IMR-90 (cell line): ENCODE results near the gene DDI2. TPM values are rescaled to one million over a fixed set of nuclear protein-coding genes. Genes with fewer than 3 reads are reported as not detected.

Experiments
- ATAC-seq: fragments of 200-7000 bp; cut with Tn5 transposase; 2 replicates; pipeline ENCODE4 v1.9.1; 2020; ENCODE audit warnings: low read depth, mild to moderate bottlenecking, moderate library complexity
- BruUV-seq: library from RNA; stranded (reverse); fragments of 400-500 nt; replicated peaks from 2 replicates; lab custom pipeline; 2021; lab: Mats Ljungman, UMichigan
- CTCF ChIA-PET: fragments of 300-600 bp; formaldehyde crosslinking; extraction: SDS; loops from one replicate; lab custom pipeline; 2021; ENCODE audit warnings: antibody characterized with exemption; lab: Yijun Ruan, JAX
- POLR2A ChIA-PET: fragments of 300-600 bp; sonication (Branson Sonifier 250); formaldehyde crosslinking; loops from one replicate; lab custom pipeline; 2022; ENCODE audit warnings: antibody characterized with exemption; ENCODE audit not compliant: unreplicated experiment; lab: Charles Lee
- DNase-seq: peaks from one replicate; pipeline ENCODE4 v3.0.0; 2013
- H2AFZ ChIP-seq: replicated peaks from 2 replicates; pipeline ENCODE3; 2013; ENCODE audit warnings: low read length, mild to moderate bottlenecking; ENCODE audit not compliant: poor library complexity
- H2AK5ac ChIP-seq: 2 replicates; pipeline ENCODE4 v1.6.1; 2013; ENCODE audit warnings: low read depth, low read length, inconsistent platforms
- H2AK9ac ChIP-seq: replicated peaks from 2 replicates; pipeline ENCODE3; 2013; ENCODE audit warnings: mild to moderate bottlenecking, low read depth, low read length, moderate library complexity; ENCODE audit not compliant: poor library complexity
- H2BK120ac ChIP-seq: 2 replicates; pipeline ENCODE4 v1.6.1; 2013; ENCODE audit warnings: low read depth, low read length, inconsistent platforms
- H2BK15ac ChIP-seq: 3 replicates; pipeline ENCODE4 v1.6.1; 2013; ENCODE audit warnings: low read depth, low read length, inconsistent platforms
- H2BK20ac ChIP-seq: 2 replicates; pipeline ENCODE4 v1.6.1; 2013; ENCODE audit warnings: low read depth, mild to moderate bottlenecking, inconsistent platforms, low read length, moderate library complexity
- H2BK5ac ChIP-seq: 2 replicates; pipeline ENCODE4 v1.6.1; 2013; ENCODE audit warnings: mild to moderate bottlenecking, low read depth, low read length, inconsistent platforms; ENCODE audit not compliant: poor library complexity, severe bottlenecking
- H3K14ac ChIP-seq: replicated peaks from 2 replicates; pipeline ENCODE4 v1.6.1; 2013; ENCODE audit warnings: low read depth, low read length, inconsistent platforms
- H3K18ac ChIP-seq: 2 replicates; pipeline ENCODE4 v1.6.1; 2013; ENCODE audit warnings: low read depth, low read length, control low read depth
- H3K23ac ChIP-seq: 2 replicates; pipeline ENCODE4 v1.6.1; 2013; ENCODE audit warnings: low read depth, low read length, inconsistent platforms
- H3K27ac ChIP-seq: 2 replicates; pipeline ENCODE4 v1.5.1; 2013; ENCODE audit warnings: mild to moderate bottlenecking, control low read depth, low read length; ENCODE audit not compliant: insufficient read depth
- H3K27me3 ChIP-seq: 2 replicates; pipeline ENCODE4 v1.6.1; 2013; ENCODE audit warnings: low read length; ENCODE audit not compliant: control insufficient read depth, insufficient read depth
- H3K36me3 ChIP-seq: 2 replicates; pipeline ENCODE4 v1.6.1; 2013; ENCODE audit warnings: low read length, mixed read lengths; ENCODE audit not compliant: control insufficient read depth, insufficient read depth
- H3K4ac ChIP-seq: 2 replicates; pipeline ENCODE4 v1.6.1; 2013; ENCODE audit warnings: low read depth, low read length, inconsistent platforms
- H3K4me1 ChIP-seq: 2 replicates; pipeline ENCODE4 v1.6.1; 2013; ENCODE audit warnings: low read length, mixed read lengths; ENCODE audit not compliant: control insufficient read depth, insufficient read depth
- H3K4me2 ChIP-seq: 2 replicates; pipeline ENCODE4 v1.6.1; 2013; ENCODE audit warnings: low read depth, mild to moderate bottlenecking, control low read depth, low read length, moderate library complexity
- H3K4me3 ChIP-seq: 2 replicates; pipeline ENCODE4 v1.5.1; 2013; ENCODE audit warnings: low read depth, mild to moderate bottlenecking, control low read depth, low read length, moderate library complexity; ENCODE audit not compliant: insufficient read depth
- H3K56ac ChIP-seq: 2 replicates; pipeline ENCODE4 v1.6.1; 2013; ENCODE audit warnings: low read length, inconsistent platforms; ENCODE audit not compliant: insufficient read depth; ENCODE audit errors: extremely low read depth
- H3K79me1 ChIP-seq, 2 experiments: 2 replicates each; pipeline ENCODE4 v1.6.1; 2013; ENCODE audit warnings: low read length in 2 of 2, inconsistent platforms in 1 of 2, low read depth in 1 of 2
- H3K9ac ChIP-seq: 2 replicates; pipeline ENCODE4 v1.6.1; 2013; ENCODE audit warnings: low read depth, low read length, control low read depth
- H3K9me1 ChIP-seq: 2 replicates; pipeline ENCODE4 v1.6.1; 2013; ENCODE audit warnings: low read length, inconsistent platforms; ENCODE audit not compliant: insufficient read depth
- H3K9me3 ChIP-seq: 2 replicates; pipeline ENCODE4 v1.6.1; 2013; ENCODE audit warnings: low read length; ENCODE audit not compliant: control insufficient read depth, insufficient read depth
- H4K20me1 ChIP-seq: 2 replicates; pipeline ENCODE4 v1.6.1; 2013; ENCODE audit warnings: low read length, inconsistent platforms; ENCODE audit not compliant: insufficient read depth
- H4K5ac ChIP-seq: 2 replicates; pipeline ENCODE4 v1.6.1; 2013; ENCODE audit warnings: mild to moderate bottlenecking, low read depth, low read length, control low read depth
- H4K8ac ChIP-seq, 2 experiments: 2 replicates each; pipeline ENCODE4 v1.6.1; 2013; ENCODE audit warnings: low read depth in 2 of 2, low read length in 2 of 2, control low read depth in 1 of 2, inconsistent platforms in 1 of 2
- H4K91ac ChIP-seq: 2 replicates; pipeline ENCODE4 v1.6.1; 2013; ENCODE audit warnings: low read depth, low read length, inconsistent platforms; ENCODE audit not compliant: insufficient read depth
- CEBPB ChIP-seq: IDR thresholded peaks from 2 replicates; pipeline ENCODE4 v1.6.1; 2012; ENCODE audit warnings: low read depth, low read length, improper control_type of control experiment
- POLR2A ChIP-seq: IDR thresholded peaks from 2 replicates; pipeline ENCODE4 v1.6.1; 2012; ENCODE audit warnings: mild to moderate bottlenecking, low read depth, low read length
- RFX5 ChIP-seq: IDR thresholded peaks from 2 replicates; pipeline ENCODE4 v1.8.0; 2012; ENCODE audit warnings: low read depth, mild to moderate bottlenecking, low read length, moderate library complexity
- WGBS, 2 experiments: methylation state at CpG; one replicate each; pipeline versions ENCODE4 v1.1.5 to v1.1.7; 2013; ENCODE audit warnings: missing lambda C conversion rate in 2 of 2; ENCODE audit not compliant: insufficient read length in 1 of 2; ENCODE audit errors: extremely low coverage in 2 of 2; 5-methylcytosine and 5-hydroxymethylcytosine counted together
- dilution Hi-C: fragments of 300-500 bp; cut with HindIII; formaldehyde crosslinking; loops from one replicate; pipeline ENCODE4 v1.14.3; 2018; ENCODE audit warnings: low sequenced_read_pairs; ENCODE audit not compliant: unreplicated experiment
- in situ Hi-C: fragments of 300-500 bp; cut with MboI; formaldehyde crosslinking; loops from 3 replicates; pipeline ENCODE4 v1.14.3; 2019; ENCODE audit warnings: low sequenced_read_pairs, inconsistent platforms, mixed read lengths
- intact Hi-C: fragments of 100-400 bp; cut with micrococcal nuclease; formaldehyde crosslinking; loops from 2 replicates; pipeline ENCODE4 v1.10.0; 2022
- polyA plus RNA-seq, 3 experiments: library from polyadenylated mRNA; depleted of rRNA; stranded (reverse); fragments of >200 nt; gene quantifications; 2 replicates each; pipeline ENCODE4 v1.2.3, GENCODE V29; 2012; ENCODE audit warnings: low replicate concordance in 1 of 3
- total RNA-seq: library from RNA; depleted of rRNA; stranded (reverse); fragments of >200 nt; gene quantifications from 2 replicates; pipeline ENCODE4 v1.2.3, GENCODE V29; 2012

The DDI2 gene
- total and polyA plus RNA-seq, 2 of the 4 experiments (the other 2 are of a cell fraction) = 6.0 to 13.4 TPM

DNA sequence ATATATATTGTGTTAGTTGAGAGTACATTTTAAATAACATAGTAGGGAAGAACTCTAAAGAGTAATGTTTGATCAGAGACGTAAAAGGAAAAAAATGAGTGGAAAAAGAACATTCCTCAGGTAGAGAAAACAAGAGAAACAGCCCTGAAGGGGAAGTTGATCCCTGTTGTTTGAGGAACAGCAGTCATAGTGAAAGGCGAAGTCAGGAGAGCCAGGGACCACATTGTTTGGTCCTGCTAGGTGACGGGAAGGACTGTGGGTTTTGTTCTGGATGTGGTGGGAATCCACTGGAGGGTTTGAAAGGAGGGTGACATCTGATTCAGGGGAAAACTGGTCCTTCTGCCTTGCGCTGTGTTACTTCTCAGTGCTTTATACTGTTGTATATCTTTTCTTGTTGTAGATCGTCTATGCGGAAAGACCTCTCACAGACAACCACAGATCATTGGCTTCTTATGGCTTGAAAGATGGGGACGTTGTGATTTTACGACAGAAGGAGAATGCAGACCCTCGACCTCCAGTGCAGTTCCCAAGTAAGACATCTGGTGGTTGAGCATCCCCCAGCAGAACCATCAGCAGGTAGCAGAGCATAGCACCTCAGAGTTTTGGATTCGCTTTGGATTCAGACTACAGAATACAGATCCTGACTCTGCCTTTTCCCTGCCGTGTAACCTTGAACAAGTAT is 9.2 kb downstream of the DDI2 start:
- H3K9ac ChIP-seq = no peak overlapping the region
- 84% methylated on average over 5 of the region's 11 CpGs; no CpG with 5 or more reads in 1 of the 2 experiments for WGBS, 2 experiments
- peaks cover 6% of the 10 kb centered on the region for H3K4me1 ChIP-seq
- ATAC-seq (no peak), DNase-seq (no peak)
- TF ChIP-seq RFX5 (no peak), CEBPB (no peak), POLR2A (no peak)
- dilution Hi-C loops (no loop called here), intact Hi-C loops (loop anchor here (5.0 kb wide), 1 partner anchor 36 kb away; no protein-coding TSS in a partner anchor), in situ Hi-C loops (no loop called here)
- H2BK15ac ChIP-seq = no peak overlapping the region
- H3K9me1 ChIP-seq = peaks cover 13% of the 10 kb centered on the region; the same call in 1 of the 2 replicates
- H3K56ac ChIP-seq = no peak overlapping the region
- no peak overlapping the region for H3K4ac ChIP-seq
- no peak overlapping the region for H3K14ac ChIP-seq
- H3K27ac ChIP-seq = no peak overlapping the region
- no peak overlapping the region for H3K4me3 ChIP-seq
- no peak overlapping the region for H3K18ac ChIP-seq
- POLR2A ChIA-PET = interaction anchor here (0.6 kb wide), 1 partner anchor 23 kb away, joined by 5 read pairs; no protein-coding TSS in a partner anchor
- H4K5ac ChIP-seq = no peak overlapping the region; the same call in 1 of the 2 replicates
- no peak overlapping the region for H2AK5ac ChIP-seq
- no peak overlapping the region for H3K23ac ChIP-seq
- H2AK9ac ChIP-seq = no peak overlapping the region
- H2AFZ ChIP-seq = no peak overlapping the region
- no peak overlapping the region for H3K4me2 ChIP-seq
- H2BK120ac ChIP-seq = no peak overlapping the region
- H3K9me3 ChIP-seq = no peaks in the 10 kb centered on the region
- H3K27me3 ChIP-seq = no peaks in the 10 kb centered on the region
- CTCF ChIA-PET = no interaction called here
- H4K91ac ChIP-seq = no peak overlapping the region
- H3K36me3 ChIP-seq = peaks cover 12% of the 10 kb centered on the region
- H2BK20ac ChIP-seq = no peak overlapping the region
- H2BK5ac ChIP-seq = no peak overlapping the region
- BruUV-seq = no TSS peak
- H4K8ac ChIP-seq = no peak overlapping the region
- H3K79me1 ChIP-seq = peaks cover 21 to 65% of the 10 kb centered on the region in 2 experiments
- H4K20me1 ChIP-seq = peaks cover 29% of the 10 kb centered on the region
